Hepatocyte (in vitro differentiated cells): ENCODE data around the gene CLN3. TPM values are rescaled to one million over a fixed set of nuclear protein-coding genes. Genes with fewer than 3 reads are reported as not detected.

Experiments used
- DNase-seq: peaks from one replicate; pipeline ENCODE4 v3.0.0-alpha.2; 2016; ENCODE audit warnings: low spot score
- H2AFZ ChIP-seq: fragments of 200-600 bp; sonication (generic); 2 replicates; pipeline ENCODE4 v1.6.0; 2016; ENCODE audit warnings: antibody characterized with exemption, mild to moderate bottlenecking
- H3K27ac ChIP-seq: fragments of 200-600 bp; sonication (generic); 2 replicates; pipeline ENCODE4 v1.5.1; 2016; ENCODE audit warnings: mild to moderate bottlenecking
- H3K27me3 ChIP-seq: fragments of 200-600 bp; sonication (generic); 2 replicates; pipeline ENCODE4 v1.6.1; 2016
- H3K36me3 ChIP-seq: fragments of 200-600 bp; sonication (generic); replicated peaks from 2 replicates; pipeline ENCODE4 v1.5.1; 2016; ENCODE audit warnings: low read depth; ENCODE audit not compliant: insufficient read depth
- H3K4me1 ChIP-seq: fragments of 200-600 bp; sonication (generic); 2 replicates; pipeline ENCODE4 v1.5.1; 2016; ENCODE audit warnings: mild to moderate bottlenecking, moderate library complexity; ENCODE audit not compliant: insufficient read depth
- H3K4me2 ChIP-seq: fragments of 200-600 bp; sonication (generic); 2 replicates; pipeline ENCODE4 v1.6.0; 2016
- H3K4me3 ChIP-seq: fragments of 200-600 bp; sonication (generic); 2 replicates; pipeline ENCODE4 v1.5.1; 2016; ENCODE audit warnings: mild to moderate bottlenecking
- H3K79me2 ChIP-seq: fragments of 200-600 bp; sonication (generic); 2 replicates; pipeline ENCODE4 v1.6.0; 2017; ENCODE audit warnings: mild to moderate bottlenecking
- H3K9me2 ChIP-seq: fragments of 200-600 bp; sonication (generic); replicated peaks from 2 replicates; pipeline ENCODE4 v1.6.0; 2017; ENCODE audit warnings: mild to moderate bottlenecking; ENCODE audit not compliant: insufficient read depth
- H3K9me3 ChIP-seq: fragments of 200-600 bp; sonication (generic); 2 replicates; pipeline ENCODE4 v1.5.1; 2016; ENCODE audit warnings: low read depth, mild to moderate bottlenecking
- H4K20me1 ChIP-seq: fragments of 200-600 bp; sonication (generic); 2 replicates; pipeline ENCODE4 v1.6.0; 2016; ENCODE audit warnings: mild to moderate bottlenecking; ENCODE audit not compliant: insufficient read depth, poor library complexity, severe bottlenecking
- CTCF ChIP-seq: fragments of 200-600 bp; sonication (generic); IDR thresholded peaks from 2 replicates; pipeline ENCODE4 v1.5.1; 2016; ENCODE audit warnings: antibody characterized with exemption, mild to moderate bottlenecking; ENCODE audit not compliant: poor library complexity
- EZH2 ChIP-seq: fragments of 200-600 bp; sonication (generic); IDR thresholded peaks from 2 replicates; pipeline ENCODE4 v1.6.1; 2016; ENCODE audit warnings: antibody characterized with exemption, mild to moderate bottlenecking, borderline replicate concordance
- EZH2phosphoT487 ChIP-seq: fragments of 200-600 bp; sonication (generic); IDR thresholded peaks from one replicate; pipeline ENCODE4 v1.6.1; 2018; ENCODE audit warnings: antibody characterized with exemption, mild to moderate bottlenecking, low read depth, moderate library complexity; ENCODE audit not compliant: unreplicated experiment, severe bottlenecking
- WGBS: methylation state at CpG from one replicate; pipeline ENCODE4 v1.1.6; 2016; ENCODE audit warnings: low lambda C conversion rate; ENCODE audit errors: missing lambda C conversion rate; 5-methylcytosine and 5-hydroxymethylcytosine counted together
- polyA plus RNA-seq: library from polyadenylated mRNA; unstranded; fragments of >200 nt; fragmentation: Nextera tagmentation; extraction: Ambion mirVana; gene quantifications from 2 replicates; pipeline ENCODE4 v1.2.1, GENCODE V29; 2016
- total RNA-seq: library from RNA; depleted of rRNA; stranded (reverse); fragments of >200 nt; gene quantifications from 2 replicates; pipeline ENCODE4 v1.2.3, GENCODE V29; 2014

Gene CLN3
- total and polyA plus RNA-seq, 2 experiments from 2014 or later, result 43.4 to 102 TPM

DNA sequence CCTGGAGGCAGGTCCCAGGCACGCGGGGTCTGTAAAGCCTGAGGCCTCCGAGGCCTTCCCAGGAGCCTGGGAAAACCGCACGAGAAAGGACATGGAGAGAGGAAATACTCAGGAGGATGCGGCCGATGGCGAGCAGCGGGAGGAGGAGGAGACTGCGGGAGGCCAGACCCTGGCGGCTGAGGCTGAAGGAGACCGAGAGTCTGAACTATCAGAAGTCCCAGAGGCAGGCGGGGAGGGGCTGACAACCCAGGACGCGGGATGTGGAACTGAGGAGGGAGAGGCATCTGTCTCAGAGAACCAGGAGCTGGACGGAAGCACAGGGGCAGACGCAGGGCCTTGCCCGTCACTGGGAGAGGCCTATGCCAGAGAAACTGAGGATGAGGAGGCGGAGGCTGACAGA, 5.0 kb upstream of the CLN3 start:
- no peaks in the 10 kb centered on the region for H3K79me2 ChIP-seq
- H3K27me3 ChIP-seq, result no peaks in the 10 kb centered on the region
- DNase-seq, result no peak
- TF ChIP-seq CTCF (no peak), EZH2 (no peak), EZH2phosphoT487 (no peak)
- no peaks in the 10 kb centered on the region for H3K4me1 ChIP-seq
- H4K20me1 ChIP-seq, result no peaks in the 10 kb centered on the region
- H3K9me3 ChIP-seq, result no peaks in the 10 kb centered on the region
- no peak overlapping the region for H2AFZ ChIP-seq
- H3K27ac ChIP-seq, result no peak overlapping the region
- WGBS, result 89% methylated on average over 16 of the region's 19 CpGs
- no peaks in the 10 kb centered on the region for H3K9me2 ChIP-seq
- H3K4me2 ChIP-seq, result no peak overlapping the region
- no peaks in the 10 kb centered on the region for H3K36me3 ChIP-seq
- H3K4me3 ChIP-seq, result no peak overlapping the region

GRCh38 chr16:28495795-28496749, 4.2 kb upstream of the CLN3 start:
- Histone ChIP-seq H2AFZ (no peak overlapping the region), H3K27me3 (no peaks in the 10 kb centered on the region), H3K4me2 (no peak overlapping the region), H3K9me2 (no peaks in the 10 kb centered on the region), H3K79me2 (peaks cover 5% of the 10 kb centered on the region), H3K9me3 (no peaks in the 10 kb centered on the region), H3K27ac (no peak overlapping the region), H3K36me3 (no peaks in the 10 kb centered on the region), H4K20me1 (no peaks in the 10 kb centered on the region), H3K4me1 (no peaks in the 10 kb centered on the region), H3K4me3 (no peak overlapping the region)
- TF ChIP-seq EZH2phosphoT487 (no peak), EZH2 (no peak), CTCF (no peak)
- WGBS, result 91% methylated on average over 12 of the region's 20 CpGs
- no peak for DNase-seq

GRCh38 chr16:28495098-28495793, 3.4 kb upstream of the CLN3 start:
- no peak overlapping the region for H2AFZ ChIP-seq

More at GRCh38 chr16:28495098-28495793, 3.4 kb upstream of the CLN3 start:
- Histone ChIP-seq H3K27ac (no peak overlapping the region), H3K27me3 (no peaks in the 10 kb centered on the region), H3K9me3 (no peaks in the 10 kb centered on the region), H3K4me2 (no peak overlapping the region), H4K20me1 (no peaks in the 10 kb centered on the region), H3K4me3 (no peak overlapping the region), H3K4me1 (no peaks in the 10 kb centered on the region), H3K36me3 (no peaks in the 10 kb centered on the region), H3K9me2 (no peaks in the 10 kb centered on the region), H3K79me2 (peaks cover 8% of the 10 kb centered on the region)
- no peak for DNase-seq
- no peak for TF ChIP-seq CTCF
- no peak for TF ChIP-seq EZH2
- TF ChIP-seq EZH2phosphoT487, result no peak
- WGBS, result 89% methylated on average over 13 of the region's 13 CpGs
